GM23248 (cell line): ENCODE results near the gene FALEC.

Source experiments
- EZH2 ChIP-seq: fragments of 200-600 bp; sonication (generic); IDR thresholded peaks from 2 replicates; pipeline ENCODE4 v1.6.1; 2018; ENCODE audit warnings: antibody characterized with exemption, mild to moderate bottlenecking; ENCODE audit not compliant: insufficient read depth, poor library complexity, severe bottlenecking
- EZH2phosphoT487 ChIP-seq: fragments of 200-600 bp; sonication (generic); IDR thresholded peaks from 2 replicates; pipeline ENCODE4 v1.6.1; 2018; ENCODE audit warnings: antibody characterized with exemption, moderate library complexity, mild to moderate bottlenecking, low read depth; ENCODE audit not compliant: insufficient read depth

GRCh38 chr1:150479370-150479769, 36.2 kb upstream of the FALEC start:
- no peak for TF ChIP-seq EZH2
- no peak for TF ChIP-seq EZH2phosphoT487
